Body of pancreas (tissue), 4 donors: Measurements from ENCODE around the gene ZNF732.

Source experiments
- POLR2A ChIP-seq, 3 donors: fragments of 450-650 bp; IDR thresholded peaks; one replicate each; pipeline ENCODE4 v1.6.1; 2016; ENCODE audit warnings: antibody characterized with exemption in 3 of 3, mild to moderate bottlenecking in 2 of 3
- TF ChIP-seq, protein P1 (sequence below), 7 experiments: fragments of 450-650 bp in 4 of 7; fragments of 200-600 bp in 3 of 7; sonication (generic) in 3 of 7; IDR thresholded peaks; one replicate each; pipeline ENCODE4 v1.5.1; 2016 to 2019; ENCODE audit warnings: antibody characterized with exemption in 7 of 7

DNA sequence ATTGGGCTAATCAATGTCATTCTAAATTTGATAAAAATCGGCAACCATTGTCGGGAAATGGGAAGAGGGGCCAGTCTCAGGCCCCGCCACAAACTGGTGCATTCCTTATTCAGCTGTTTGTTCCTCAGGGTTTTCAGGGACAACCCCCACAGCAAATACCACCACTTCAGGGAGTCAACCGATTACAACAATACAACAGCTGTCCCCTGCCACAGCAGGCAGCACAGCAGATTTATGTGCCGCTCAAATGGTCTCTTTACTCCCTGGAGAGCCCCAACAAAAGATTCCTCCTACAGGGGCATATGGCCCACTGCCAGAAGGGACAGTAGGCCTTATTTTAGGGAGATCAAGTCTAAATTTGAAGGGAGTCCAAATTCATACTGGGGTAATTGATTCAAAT is 61.8 kb downstream of the ZNF732 start:
- TF ChIP-seq, protein P1, sequence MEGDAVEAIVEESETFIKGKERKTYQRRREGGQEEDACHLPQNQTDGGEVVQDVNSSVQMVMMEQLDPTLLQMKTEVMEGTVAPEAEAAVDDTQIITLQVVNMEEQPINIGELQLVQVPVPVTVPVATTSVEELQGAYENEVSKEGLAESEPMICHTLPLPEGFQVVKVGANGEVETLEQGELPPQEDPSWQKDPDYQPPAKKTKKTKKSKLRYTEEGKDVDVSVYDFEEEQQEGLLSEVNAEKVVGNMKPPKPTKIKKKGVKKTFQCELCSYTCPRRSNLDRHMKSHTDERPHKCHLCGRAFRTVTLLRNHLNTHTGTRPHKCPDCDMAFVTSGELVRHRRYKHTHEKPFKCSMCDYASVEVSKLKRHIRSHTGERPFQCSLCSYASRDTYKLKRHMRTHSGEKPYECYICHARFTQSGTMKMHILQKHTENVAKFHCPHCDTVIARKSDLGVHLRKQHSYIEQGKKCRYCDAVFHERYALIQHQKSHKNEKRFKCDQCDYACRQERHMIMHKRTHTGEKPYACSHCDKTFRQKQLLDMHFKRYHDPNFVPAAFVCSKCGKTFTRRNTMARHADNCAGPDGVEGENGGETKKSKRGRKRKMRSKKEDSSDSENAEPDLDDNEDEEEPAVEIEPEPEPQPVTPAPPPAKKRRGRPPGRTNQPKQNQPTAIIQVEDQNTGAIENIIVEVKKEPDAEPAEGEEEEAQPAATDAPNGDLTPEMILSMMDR (IDR thresholded peaks at IDR 0.05): no peak
- TF ChIP-seq POLR2A (IDR thresholded peaks at IDR 0.05): no peak
